ENCODE data around the gene CFL2.

DNA sequence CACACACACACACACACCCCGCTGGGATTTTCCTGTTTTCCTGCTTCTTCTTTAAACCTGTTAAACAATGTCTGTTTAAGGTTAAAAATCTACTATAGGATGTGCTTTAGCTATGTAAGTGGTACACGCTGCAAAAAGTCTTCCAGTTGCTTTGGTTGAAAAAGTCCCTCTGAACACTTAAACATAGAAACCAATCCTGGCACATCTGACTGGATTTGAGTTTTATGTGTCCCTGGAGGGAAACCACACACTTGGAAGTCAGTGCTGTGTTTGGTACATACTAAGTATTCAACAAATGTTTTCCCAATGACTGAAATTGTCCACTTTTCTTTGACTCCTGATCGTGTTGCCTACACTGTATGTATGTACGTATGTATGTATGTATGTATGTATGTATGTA lies 22.0 kb downstream of the CFL2 start:
- TF ChIP-seq, protein P1, sequence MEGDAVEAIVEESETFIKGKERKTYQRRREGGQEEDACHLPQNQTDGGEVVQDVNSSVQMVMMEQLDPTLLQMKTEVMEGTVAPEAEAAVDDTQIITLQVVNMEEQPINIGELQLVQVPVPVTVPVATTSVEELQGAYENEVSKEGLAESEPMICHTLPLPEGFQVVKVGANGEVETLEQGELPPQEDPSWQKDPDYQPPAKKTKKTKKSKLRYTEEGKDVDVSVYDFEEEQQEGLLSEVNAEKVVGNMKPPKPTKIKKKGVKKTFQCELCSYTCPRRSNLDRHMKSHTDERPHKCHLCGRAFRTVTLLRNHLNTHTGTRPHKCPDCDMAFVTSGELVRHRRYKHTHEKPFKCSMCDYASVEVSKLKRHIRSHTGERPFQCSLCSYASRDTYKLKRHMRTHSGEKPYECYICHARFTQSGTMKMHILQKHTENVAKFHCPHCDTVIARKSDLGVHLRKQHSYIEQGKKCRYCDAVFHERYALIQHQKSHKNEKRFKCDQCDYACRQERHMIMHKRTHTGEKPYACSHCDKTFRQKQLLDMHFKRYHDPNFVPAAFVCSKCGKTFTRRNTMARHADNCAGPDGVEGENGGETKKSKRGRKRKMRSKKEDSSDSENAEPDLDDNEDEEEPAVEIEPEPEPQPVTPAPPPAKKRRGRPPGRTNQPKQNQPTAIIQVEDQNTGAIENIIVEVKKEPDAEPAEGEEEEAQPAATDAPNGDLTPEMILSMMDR (IDR thresholded peaks at IDR 0.05; ENCODE audit: low read depth, low read length), result no peak
- TF ChIP-seq, protein P2, sequence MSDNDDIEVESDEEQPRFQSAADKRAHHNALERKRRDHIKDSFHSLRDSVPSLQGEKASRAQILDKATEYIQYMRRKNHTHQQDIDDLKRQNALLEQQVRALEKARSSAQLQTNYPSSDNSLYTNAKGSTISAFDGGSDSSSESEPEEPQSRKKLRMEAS (IDR thresholded peaks at IDR 0.05; ENCODE audit: low read depth, low read length), result no peak
- TF ChIP-seq POLR2A (IDR thresholded peaks at IDR 0.05; ENCODE audit: extremely low read depth, insufficient read length), result no peak
